HG03095 (cell line): ENCODE results near the gene KPNB1.

Experiments used
- ATAC-seq: cut with Tn5 transposase; IDR thresholded peaks from one replicate; pipeline ENCODE4 v1.9.1; 2021; ENCODE audit warnings: moderate library complexity; ENCODE audit not compliant: unreplicated experiment

Gene KPNB1

DNA sequence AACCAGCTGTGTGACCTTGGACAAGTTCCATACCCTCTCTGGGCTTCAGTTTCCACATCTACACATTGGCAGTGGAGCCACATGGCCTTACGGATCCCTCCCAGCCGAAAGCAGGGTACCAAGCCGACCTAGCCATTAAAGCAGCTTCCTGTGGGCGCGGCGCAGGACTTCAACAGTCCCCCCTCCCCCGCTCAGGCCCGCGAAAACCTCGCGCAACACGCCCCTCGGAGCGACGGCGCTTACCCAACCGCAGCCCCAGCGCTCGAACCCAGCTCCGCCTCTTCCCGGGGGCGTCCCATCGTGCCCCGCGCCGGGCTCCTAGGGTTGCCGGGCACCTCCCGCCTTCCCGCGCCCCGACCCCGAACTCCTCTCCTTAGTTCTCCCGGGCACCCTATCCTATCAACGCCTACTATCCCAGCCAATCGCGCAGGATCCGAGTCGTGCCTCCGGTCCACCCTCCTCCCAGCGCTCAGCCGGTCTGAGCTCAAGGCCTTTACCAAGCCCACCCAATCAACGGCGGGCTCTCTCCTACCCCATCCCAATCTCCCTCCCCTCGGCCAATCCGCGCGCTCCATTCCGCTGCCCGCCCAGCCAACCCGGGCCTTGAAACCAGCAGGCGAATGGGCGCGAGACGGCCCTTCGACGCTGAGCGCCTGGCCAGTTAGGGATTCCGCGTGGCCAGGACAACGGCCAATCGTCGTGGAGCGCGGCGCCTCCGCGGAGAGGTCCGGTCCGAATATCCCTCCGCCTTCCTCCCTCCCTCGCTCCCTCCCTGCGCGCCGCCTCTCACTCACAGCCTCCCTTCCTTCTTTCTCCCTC lies at the start of gene KPNB1:
KPNB1 (plus strand) TSS at position 767 of the 819 bp plus-strand sequence. CDS start 326 bp downstream, outside the sequence.
- ATAC-seq, result peak; percentile 76

DNA sequence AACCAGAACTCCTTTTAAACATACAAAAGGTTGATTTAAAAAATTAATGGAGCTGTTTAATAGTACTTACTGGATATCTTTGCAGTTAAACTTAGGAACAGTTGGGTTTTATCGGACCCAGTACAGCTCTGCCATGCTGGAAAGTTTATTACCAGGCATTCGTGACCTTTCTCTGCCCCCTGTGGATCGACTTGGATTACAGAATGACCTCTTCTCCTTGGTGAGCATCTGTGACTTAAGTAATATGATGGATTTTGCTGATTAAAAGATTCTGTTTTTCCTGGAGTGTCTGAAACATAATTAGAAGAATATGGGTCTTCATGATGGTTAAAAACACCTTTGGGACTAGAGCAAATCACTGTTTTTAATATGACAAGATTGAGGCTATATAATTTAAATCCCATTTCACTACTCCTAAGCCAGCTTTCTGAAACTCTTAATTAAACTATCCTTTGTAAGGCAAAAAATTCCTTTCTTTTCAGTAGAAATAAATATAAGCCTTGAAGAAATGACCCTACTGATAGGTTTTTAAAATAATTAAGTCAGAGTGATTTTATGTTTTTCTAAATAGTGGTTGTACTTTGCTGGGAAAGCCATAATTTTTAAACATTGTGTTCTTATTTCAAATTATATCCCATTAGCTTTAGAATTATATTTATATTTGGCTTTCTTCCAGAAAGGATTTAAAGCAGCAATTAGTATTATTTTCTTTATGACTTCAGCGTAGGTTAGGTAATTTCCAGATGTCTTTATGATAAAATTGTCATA lies 45.7 kb upstream of the KPNB1 start:
- ATAC-seq, result no peak

DNA sequence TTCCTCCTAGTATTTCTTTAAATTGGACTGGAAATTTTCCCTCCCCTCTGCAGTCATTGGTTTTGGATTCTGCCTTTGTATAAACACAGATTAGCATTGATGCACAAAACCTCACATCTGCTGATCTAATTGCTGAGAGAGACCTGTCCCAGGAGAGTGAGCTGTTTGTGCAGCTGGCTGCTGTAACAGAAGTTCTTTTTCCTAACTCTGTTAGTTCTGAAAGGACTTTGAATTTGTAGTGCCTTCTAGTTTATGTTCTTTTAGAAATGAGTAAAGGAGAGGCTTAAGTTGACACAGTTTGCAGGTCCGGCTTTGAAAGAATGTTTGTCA lies 45.2 kb upstream of the KPNB1 start:
- no peak for ATAC-seq

DNA sequence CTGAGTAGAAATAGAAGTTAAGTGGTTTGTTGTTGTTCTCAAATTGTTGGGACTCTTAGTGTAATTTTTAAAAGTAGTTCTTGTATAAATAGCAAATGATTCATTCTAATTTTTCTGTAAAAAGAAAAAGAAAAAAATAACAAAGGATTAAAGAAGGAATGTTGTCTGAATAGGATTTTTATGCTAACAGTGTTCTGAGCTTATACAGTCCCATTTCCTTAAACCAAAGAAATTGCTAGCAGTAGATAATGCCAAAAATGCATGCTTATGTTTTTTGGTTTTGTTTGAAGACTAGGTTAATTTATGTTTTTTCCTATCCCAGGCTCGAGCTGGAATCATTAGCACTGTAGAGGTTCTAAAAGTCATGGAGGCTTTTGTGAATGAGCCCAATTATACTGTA lies 44.7 kb upstream of the KPNB1 start:
- ATAC-seq, result no peak

DNA sequence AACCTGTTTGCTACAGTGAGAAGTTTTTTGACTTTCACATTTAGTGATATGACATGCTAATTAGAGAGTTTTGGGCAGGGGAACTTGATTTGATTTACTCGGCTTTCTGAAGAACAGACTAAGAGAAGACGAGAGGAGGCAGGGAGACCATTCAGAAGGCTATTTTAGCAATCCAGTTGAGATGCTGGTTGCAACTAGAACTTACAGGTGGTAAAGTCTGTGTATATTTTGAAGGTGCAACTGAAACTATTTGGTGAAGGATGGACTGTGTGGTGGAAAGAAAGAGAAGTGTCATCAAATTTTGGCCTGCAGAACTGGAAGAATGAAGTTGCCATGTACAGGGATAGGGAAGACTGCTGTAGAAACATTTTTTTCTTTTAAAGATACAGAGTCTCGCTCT lies 42.2 kb upstream of the KPNB1 start:
- ATAC-seq, result no peak

DNA sequence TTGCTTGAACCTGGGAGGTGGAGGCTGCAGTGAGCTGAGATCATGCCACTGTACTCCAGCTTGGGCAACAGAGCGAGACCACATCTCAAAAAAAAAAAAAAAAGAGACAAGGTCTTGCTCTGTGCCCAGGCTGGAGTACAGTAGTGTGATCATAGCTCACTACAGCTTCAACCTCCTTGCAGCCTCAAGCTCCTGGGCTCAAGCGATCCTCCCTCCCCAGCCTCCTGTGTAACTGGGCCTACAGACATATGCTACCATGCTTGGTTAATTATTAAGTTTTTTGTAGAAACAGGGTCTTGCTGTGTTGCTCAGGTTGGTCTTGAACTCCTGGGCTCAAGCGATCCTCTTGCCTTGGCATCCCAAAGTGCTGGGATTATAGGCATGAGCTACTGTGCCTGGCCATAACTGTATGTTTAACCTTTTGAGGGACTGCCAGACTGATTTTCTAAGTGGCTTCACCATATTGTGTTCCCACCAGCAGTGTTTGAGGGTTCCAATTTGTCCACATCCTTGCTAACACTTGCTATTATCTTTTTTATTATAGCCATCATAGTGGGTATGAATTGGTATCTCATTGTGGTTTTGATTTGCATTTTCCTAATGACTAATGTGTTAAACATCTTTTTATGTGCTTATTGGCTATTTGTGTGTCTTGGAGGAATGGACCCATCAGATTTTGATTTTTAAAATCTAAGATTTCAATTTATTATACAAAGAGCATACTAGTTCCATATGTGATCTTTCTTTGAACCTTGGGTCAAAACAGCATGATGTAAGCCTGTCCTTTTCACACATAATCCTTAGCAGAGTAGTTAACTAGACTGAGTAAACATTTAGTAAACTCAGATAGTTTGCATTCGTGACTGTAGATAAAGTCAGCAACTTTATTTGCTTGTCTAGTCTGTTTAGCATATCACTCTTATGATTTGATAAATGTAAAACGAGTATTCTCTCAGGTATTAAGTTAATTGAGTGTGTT lies 38.1 kb upstream of the KPNB1 start:
- ATAC-seq, result no peak

DNA sequence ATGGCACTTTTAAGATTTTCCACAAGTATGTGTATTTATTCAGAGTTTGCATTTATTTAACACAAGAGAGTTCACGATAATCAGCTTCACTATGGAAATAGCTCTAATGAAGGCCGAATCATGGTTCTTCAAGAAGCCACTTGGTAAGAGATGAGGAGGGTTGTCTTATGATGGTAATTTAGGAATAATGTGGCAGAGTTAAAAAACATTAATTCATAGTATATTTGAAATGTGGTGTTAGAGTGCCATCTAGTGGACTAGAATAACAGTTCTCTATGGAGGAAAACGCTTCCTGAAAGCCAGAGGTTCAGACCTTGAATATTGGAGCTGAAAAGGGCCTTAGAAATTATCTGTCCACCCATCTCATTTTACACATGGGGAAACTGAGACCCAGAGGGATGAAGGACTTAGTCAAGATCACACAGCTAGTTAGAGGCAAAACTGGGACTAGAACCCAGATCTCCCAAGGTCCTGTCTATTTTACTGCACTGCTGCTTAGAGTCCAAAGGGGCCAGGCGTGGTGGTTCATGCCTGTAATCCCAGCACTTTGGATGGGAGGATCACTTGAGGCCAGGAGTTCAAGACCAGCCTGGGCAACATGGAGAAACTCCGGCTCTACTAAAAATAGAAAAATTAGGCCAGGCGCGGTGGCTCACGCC lies 33.8 kb upstream of the KPNB1 start:
- ATAC-seq, result no peak

DNA sequence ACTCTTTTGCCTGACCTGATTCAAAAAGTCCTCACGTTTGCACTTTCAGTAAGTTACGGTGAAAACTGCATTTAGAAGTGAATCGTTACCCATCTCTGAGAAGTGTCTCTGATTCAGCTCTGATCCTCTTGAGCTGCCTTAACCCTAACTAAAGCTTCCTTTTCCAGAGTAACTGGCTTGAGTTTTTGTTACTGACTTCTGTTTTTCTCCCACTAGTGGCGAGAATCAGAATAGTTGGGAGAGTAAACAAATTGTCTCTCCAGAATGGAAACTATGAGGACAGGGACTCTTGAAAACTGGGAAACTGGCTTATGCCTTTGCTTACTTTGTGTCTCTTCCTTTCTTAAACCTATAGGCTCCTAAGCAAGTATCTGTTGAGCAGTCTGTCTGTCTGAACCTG lies 31.3 kb upstream of the KPNB1 start:
- ATAC-seq, result no peak

DNA sequence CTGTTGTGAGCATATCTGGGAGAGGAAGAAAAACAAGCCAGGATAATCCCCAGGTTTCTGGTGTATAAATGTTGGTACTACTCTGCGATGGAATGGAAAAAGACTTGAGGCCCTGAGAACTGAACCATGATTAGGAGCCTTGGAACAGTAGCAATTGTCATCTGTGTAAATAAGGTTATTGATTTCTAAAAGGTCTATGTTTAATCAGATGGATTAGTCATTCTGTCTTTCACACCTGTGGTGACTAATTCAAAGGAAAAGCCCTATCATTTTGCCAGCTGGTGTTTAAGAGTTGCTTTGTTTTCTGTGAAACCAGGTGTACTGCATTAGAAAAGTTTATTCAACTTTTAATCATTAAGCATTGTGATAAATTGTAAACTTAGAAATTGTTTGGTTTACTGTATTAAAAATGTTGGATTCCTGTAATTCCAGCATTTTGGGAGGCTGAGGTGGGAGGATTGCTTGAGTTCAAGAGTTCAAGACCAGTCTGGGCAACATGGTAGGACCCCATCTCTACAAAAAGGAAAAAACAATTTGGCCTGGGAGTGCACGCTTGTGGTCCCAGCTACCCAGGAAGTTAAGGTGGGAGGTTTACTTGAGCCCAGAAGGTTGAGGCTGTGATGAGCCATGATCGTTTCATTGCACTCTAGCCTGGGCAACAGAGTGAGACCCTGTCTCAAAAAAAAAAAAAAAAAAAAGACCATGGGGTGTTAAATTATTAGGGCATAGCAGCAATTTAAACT lies 29.0 kb upstream of the KPNB1 start:
- ATAC-seq, result no peak

DNA sequence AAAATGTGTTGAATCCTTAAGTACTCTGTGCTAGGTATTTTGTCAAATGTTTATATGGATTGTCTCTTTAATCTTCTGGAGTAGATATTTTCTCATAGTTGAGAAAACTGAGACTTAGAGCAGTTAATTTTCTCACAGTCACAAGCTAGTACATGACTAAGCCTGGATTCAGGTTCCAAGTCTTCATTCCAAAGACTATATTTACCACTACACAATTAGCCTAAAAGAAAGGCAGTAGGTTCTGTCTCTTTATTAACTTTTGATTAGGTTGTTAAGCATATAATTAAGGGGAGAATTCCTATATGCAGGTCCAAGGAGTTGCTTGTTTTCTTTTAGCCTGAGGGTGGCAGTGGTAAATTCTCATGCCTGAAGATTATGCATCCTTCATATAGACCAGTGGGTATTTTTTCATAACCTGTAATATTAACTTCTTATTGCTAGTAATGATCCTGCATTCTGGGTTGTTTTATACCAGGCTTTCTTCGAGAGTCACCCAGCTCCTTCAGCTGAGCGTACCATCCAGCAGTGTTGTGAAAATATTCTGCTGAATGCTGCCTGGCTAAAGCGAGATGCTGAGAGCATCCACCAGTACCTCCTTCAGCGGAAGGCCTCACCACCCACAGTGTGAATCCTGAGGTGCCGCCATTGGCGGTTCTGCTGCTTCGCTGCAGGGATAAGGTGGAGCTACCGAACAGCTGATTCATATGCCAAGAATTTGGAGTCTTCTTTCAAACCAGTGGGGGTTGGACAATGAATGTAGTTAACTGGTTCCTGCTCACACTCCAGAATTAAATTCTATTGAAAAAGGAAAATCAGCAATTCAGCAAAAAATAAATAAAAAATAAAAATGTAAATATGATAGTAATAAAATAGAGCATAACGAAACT lies 28.2 kb upstream of the KPNB1 start:
- ATAC-seq, result no peak

DNA sequence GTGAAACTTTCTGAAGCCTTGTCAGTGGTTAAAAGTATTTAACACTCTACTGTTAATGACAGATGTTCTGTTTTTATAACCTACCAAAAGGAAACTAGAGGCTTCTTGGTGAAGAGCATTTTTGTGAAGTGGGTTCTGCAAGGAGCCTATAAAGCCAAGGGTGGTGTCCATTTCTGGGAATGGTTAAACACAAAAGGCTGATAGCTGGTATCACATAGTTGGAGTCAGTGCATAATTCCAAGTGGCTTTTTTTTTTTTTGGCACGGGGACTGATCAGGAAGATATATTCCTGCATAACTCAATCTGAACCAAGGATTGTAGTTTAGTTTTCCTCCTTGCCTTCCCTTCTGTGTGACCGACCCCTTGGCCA lies 27.6 kb upstream of the KPNB1 start:
- ATAC-seq, result no peak

DNA sequence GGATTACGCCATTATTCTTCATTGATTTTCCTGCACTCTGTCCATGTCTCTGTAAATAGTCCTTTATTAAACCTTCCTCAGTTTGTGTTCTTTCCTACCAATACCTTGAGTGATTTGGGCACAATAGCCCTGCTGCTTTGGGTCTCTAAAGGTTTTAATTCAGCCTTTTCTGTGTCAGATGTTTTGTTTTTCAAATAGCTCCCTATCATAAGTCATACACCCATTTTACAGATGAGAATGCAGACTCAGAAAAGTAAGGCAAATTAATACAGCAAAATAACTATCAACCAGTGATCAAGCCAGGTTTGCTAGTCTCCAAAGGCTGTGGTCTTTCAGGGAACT lies 25.0 kb upstream of the KPNB1 start:
- ATAC-seq, result no peak

DNA sequence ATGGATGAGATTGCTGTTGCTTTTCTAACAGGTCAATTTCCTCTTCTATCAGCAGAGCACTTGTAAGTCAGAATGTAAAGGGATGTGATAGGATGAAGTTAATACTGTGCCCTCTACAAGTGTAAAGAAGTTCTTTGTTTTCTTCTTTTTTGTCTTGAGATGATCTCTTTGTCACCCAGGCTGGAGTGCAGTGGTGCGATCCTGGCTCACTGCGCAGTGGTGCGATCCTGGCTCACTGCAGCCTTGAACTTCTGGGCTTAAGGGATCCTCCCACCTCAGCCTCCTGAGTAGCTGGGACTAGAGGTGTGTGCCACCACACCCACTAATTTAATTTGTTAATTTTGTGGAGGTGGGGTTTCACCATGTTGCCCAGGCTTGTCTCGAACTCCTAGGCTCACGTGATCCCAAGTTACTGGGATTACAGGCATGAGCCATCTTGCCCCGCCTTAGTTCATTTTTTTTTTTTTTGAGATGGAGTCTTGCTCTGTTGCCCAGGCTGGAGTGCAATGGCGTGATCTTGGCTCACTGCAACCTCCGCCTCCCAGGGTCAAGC lies 21.6 kb upstream of the KPNB1 start:
- ATAC-seq, result no peak

DNA sequence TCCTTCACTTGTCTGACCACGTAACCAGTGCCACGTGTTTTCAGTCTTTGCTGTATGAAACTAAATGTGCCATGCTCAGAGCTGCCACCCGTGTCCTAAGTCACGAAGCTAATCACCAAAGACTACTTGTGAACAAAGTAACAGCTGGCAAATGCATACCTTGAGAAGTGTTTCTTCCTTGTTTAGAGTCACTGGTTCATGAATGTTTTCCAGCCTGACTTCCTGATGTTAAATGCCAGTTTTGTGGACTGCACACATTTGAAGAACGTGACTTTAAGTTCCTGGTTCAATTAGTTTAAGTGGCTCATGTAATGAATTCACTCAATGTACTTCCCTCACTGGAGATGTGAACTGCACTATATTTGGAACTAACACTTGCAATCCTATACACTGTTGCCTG lies 19.9 kb upstream of the KPNB1 start:
- ATAC-seq, result no peak

DNA sequence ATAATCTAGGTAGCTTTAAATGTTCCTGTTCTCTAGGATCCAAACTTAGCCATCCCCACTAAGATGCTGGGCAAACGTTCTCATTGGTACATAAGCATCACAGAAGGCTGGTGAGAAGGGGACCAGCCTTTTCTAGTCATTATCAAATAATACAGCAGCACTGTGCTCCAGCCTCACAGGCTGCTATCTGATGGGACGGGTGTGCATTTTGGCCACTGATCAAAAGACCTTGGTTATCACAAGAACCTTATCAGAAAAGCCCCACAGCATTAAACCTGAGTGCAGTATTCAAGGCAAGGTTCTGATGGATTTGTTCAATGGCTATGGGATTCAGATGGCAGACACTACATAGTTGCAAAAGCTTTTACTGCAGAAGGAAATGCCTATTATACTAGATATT lies 19.1 kb upstream of the KPNB1 start:
- ATAC-seq, result no peak

DNA sequence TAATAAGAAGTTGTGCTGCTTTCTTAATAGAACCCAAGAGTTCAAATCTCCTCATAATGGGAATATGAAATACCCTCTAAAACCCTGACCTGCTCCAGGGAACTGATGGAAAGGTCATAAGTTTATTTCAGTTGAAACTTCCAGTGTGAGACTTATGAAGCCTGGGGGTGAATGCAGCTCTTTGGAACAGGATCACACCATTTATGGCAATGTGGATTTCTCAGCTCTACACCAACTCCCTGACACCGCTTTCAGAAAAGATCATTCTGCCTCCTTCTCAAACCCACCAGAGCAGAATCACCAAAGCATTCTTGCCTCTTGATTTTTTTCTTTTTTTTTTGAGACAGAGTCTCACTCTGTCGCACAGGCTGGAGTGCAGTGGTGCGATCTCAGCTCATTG lies 16.7 kb upstream of the KPNB1 start:
- ATAC-seq, result no peak

DNA sequence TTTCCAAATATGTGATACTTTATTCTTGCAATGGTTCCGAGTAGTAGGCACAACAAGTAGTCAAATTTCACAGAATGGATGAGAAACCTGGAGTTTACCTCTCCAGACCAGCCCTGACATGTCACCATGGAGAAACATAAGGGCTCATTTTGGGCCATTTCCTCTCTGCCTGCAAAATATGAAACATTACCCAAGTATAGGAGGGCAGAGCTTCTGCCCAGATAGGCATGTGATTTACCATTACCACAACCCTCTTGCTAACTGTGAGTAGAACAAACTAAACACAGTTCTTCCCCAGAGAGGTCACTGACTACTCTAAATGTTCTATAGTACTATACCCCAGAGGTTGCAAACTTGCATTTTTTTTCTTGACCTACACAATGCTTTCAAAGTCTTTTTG lies 15.7 kb upstream of the KPNB1 start:
- no peak for ATAC-seq

DNA sequence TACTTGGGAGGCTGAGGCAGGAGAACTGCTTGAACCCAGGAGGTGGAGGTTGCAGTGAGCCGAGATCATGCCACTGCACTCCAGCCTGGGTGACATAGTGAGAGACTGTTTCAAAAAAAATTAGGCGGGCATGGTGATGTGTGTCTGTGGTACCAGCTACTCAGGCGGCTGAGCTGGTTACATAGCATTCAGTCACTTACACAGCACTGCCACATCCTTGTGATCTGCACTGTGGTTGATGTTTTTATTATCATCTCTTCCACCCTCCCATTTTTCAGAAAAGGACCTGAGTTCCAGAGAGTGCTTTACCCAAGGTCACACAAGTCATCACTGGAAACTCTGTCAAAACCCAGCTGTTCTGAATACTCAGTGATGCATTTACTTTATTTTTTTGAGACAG lies 14.8 kb upstream of the KPNB1 start:
- no peak for ATAC-seq

DNA sequence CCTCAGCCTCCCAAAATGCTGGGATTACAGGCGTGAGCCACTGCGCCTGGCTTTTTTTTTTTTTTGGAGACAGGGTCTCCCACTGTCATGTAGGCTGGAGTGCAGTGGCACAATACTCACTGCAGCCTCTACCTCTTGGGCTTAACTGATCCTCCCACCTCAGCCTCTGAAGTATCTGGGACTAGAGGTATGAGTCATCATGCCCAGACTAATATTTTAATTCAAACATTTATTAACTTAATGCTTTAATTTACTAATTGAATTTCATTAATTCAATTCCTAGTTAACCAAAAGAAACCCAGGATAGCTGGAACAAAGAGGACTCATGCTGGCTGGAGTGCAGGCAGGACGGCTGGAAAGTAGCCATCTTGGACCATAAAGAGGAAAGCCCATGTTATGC lies 14.0 kb upstream of the KPNB1 start:
- ATAC-seq, result no peak
